Testis (tissue), 2 donors: ENCODE measurements around the gene TCTA.

Source experiments
- POLR2A ChIP-seq: fragments of 450-650 bp; IDR thresholded peaks from one replicate; pipeline ENCODE4 v1.6.1; 2017; ENCODE audit warnings: antibody characterized with exemption, mild to moderate bottlenecking, moderate library complexity
- TF ChIP-seq, protein P1 (sequence below), 3 experiments: fragments of 450-650 bp in 2 of 3; fragments of 200-600 bp in 1 of 3; sonication (generic) in 1 of 3; IDR thresholded peaks; one replicate each; pipeline ENCODE4 v1.5.1; 2016 to 2019; ENCODE audit warnings: antibody characterized with exemption in 3 of 3, mild to moderate bottlenecking in 2 of 3, moderate library complexity in 1 of 3

- TF ChIP-seq, protein P1, sequence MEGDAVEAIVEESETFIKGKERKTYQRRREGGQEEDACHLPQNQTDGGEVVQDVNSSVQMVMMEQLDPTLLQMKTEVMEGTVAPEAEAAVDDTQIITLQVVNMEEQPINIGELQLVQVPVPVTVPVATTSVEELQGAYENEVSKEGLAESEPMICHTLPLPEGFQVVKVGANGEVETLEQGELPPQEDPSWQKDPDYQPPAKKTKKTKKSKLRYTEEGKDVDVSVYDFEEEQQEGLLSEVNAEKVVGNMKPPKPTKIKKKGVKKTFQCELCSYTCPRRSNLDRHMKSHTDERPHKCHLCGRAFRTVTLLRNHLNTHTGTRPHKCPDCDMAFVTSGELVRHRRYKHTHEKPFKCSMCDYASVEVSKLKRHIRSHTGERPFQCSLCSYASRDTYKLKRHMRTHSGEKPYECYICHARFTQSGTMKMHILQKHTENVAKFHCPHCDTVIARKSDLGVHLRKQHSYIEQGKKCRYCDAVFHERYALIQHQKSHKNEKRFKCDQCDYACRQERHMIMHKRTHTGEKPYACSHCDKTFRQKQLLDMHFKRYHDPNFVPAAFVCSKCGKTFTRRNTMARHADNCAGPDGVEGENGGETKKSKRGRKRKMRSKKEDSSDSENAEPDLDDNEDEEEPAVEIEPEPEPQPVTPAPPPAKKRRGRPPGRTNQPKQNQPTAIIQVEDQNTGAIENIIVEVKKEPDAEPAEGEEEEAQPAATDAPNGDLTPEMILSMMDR (IDR thresholded peaks at IDR 0.05) = no peak
- TF ChIP-seq POLR2A = no peak
Observed at GRCh38 chr3:49465270-49466034, 53.2 kb downstream of the TCTA start.
